Raji (cell line): ENCODE data around the gene SLC9B2.
A peak's percentile ranks its signal among the peaks of the same experiment; 100 is the strongest.

ENCODE experiments used
- POLR2A ChIP-seq: IDR thresholded peaks from 2 replicates; pipeline ENCODE4 v1.6.1; 2011; ENCODE audit warnings: low read depth, low read length, control low read depth; ENCODE audit not compliant: insufficient read depth

Gene SLC9B2

DNA sequence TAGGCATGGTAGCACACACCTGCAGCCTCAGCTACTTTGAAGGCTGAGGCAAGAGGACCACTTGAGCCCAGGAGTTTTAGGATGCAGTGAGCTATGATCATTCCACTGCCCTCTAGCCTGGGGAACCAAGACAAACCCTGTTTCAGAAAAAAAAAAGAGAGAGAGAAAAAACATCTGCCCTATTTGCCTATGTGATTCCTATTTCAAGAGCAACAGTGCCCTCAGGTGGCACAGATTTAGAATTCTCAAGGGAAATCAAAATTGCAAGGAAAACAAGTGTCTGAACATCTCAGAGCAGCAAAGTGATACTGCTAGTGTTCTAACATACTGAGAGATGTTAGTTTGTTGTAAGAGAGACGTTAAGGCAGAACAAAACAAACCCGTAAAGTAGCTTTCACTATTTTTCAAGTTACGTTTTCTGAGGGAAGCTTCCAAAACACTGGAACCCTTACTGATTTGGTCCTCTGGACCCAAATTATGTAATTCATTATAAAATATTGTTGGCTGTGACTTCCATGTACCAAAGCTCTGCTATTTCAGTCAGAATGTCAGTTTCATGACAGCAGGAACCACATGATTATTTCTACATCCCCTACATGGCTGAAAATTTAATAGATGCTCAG, 15.2 kb upstream of the SLC9B2 start:
- TF ChIP-seq POLR2A: no peak

DNA sequence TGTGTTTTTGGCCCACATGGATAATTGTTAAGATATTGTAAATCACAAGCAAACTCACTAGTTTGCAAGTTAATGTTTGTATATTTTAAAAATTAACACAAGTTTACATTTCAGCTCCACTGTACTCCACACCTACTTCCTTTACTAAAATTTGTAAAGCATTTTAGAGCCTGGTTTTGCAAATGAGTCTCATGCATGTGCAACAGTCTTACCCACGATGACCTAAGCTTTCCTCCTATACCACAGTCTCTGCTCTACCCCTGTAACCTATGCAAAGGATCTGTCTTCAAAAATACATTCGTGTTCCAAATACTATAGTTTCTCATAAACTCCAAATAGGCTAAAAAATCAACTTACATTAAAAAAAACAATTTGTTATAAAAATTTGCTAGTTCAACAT, 12.9 kb upstream of the SLC9B2 start:
- TF ChIP-seq POLR2A: no peak

DNA sequence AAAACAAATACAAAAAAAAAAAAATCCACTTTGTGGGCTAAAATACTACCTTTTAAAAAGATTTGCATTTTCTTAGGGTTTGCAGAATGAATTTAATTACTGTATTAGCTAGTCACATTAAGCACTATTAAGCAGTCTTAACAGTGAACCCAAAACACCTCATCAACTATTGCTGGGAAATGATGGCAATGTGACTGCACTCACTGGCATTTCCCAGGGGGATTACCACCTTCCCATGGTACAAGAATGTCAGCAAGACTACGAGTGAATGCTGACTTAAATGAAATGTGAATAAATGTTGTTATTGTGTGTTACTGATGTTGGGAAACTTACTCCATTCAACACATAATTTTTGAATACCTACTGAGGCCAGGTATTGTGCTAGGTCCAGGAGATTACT, 10.0 kb upstream of the SLC9B2 start:
- TF ChIP-seq POLR2A: no peak

DNA sequence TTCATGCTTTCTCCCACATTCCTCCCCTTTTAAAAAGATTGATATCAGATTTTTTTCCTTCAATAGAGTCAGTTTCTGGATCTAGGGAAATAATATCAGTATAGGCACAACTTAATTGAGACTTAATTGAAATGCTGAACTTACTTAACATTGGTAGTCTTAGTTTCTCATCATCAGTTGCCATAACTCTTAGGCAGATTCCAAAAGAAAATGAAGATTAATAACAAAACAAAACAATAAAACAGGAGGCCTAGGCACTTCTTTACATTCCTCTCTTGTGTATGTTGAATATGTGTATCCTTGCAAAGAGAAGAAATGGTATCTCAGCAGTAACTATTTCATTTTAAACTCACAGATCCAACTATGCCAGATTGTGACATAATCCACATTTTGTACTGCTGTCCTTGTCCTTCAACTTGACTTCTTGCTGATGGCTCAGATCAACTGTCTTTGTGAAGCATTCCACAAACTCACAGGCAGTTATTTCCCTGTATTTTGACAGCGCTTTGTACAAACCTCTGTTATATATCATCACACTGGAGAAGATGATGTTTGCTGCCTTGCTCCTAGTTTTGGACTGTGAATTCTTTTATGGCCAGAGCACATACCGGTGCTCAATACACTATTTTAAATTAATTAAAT, 9.1 kb upstream of the SLC9B2 start:
- TF ChIP-seq POLR2A: no peak

DNA sequence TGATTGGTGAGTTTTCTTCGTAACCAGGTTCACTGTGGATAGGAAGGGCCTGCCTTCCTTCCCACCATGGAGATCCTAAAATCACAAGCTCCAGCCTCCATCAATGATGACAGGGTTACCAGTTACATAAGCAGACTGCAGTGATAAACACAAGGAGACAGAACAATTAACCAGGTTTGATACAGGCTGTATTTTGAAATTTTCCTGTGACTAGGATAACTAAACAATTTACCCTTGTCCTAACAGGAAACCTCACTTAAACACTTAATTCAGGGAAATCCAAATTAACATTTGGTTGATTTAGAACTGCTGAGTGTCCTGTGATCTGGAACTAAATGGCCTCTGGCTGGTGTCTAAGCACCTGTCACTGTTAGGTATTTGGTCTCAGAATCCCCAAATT, 3.1 kb upstream of the SLC9B2 start:
- no peak for TF ChIP-seq POLR2A

DNA sequence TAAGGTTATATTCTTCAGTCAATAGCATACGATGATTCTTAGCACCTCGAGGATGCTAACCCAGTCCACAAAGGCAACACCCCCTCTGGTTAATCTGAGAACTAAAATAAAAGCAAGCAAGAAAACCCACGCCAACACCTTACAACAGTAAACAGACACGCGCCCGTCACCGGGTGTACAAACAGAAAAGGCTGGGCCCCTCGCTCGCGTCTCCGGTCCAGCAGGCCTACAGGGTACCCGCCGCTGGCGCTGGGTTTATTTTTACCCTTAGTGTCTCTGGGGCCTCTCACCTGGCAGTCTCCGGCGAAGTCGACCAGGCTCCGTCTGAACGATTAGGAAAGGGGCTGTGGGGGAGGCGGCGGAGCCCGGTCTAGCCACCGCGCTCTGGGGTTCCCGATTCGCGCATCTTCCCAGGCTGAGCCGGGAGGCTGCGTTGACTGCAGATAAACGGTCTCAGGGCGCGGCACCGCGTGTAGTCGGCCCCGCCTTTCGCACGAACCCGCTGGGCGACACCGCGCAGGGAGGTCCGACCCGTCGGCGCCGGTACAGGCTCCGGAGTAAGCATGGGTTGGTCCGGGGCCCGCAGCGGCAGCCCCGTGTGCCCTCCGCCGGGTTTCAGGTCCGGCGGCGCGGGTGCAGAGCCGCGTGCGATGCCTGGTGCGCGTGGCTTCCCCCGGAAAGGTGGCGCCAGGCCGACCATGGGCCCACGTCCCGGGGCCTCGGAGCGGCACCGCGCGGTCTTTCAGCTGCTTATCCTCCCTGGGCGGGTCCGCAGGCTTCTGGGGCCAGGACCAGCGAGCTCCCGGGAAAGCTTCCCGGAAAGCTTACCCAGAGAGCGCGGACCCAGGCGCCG, 441 bp downstream of the SLC9B2 start:
- peak; percentile 66 for TF ChIP-seq POLR2A

DNA sequence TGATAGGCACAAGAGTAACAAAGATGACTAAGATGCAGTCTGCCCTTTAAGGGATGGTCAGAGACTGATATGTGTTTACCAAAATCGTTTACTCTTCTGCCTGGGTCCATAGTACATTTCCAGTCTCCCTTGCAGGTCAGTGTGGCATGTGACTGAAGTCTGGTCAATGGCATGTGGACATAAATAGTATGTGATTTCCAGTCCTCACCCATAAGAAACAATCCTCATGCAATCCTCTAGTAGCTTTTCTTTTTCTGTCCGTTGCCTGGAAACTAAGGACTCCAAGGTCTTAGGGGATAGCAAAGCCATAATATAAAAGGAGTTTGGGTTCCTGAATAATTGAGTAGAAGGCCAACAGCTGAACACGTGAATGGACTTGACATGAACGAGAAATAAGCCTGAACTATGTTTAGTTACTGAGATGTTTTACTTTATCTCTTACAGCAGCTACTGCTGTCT, 1.1 kb downstream of the SLC9B2 start:
- TF ChIP-seq POLR2A: no peak

DNA sequence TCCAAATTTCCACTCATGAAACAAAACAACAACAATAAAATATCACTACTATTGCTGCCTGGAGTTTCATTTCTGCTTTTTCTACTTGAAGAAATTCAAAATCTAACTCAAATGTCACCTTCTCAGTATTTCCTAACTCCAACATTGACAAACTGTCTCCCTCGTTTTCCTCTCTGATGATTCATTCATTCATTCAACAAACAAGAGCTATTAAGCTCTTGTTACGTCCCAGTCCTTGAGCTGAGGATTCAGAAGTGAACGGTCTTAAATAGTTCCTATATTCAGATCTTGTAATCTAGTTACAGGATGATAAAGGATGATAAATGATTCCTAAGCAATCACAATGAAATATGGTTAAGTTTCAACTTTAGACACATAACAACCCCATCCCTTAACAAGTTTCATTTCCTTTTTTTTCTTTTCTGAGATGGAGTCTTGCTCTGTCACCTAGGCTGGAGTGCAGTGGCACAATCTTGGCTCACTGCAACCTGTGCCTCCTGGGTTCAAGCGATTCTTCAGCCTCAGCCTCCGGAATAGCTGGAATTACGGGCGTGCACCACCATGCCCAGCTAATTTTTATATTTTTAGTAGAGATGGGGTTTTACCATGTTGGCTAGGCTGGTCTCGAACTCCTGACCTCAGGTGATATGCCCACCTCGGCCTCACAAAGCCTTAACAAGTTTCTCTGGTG, 1.7 kb downstream of the SLC9B2 start:
- peak; percentile 41; the same call in 1 of the 2 replicates for TF ChIP-seq POLR2A

DNA sequence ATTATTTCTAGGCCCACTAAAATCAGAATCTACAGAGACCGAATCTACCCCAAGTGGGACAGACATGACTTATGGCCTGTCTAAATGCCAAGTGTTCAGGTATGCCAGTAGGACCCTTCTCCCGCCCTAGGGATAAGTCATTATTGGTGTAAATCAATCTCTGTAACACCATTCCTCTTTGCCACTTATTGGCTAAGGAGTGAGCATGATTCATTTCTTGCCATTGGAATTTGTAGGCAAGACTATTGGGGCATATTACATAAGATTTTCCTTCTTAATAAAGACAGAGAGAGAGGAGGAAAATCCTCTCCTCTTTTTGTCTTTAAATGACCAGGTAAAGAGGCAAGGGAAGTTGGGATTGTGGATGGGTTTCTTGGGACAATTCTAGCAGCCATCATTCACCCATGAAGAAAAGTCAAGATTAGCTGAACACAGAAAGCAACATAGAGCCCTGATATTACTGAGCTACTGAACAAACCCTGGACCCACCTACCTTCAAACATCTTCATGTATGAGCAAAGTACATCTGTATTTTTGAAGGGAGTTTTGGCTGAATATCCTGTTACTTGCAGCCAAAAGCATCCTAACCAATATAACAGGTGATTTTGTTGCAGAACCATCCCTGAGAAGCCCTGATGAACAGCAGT, 2.6 kb downstream of the SLC9B2 start:
- no peak for TF ChIP-seq POLR2A

DNA sequence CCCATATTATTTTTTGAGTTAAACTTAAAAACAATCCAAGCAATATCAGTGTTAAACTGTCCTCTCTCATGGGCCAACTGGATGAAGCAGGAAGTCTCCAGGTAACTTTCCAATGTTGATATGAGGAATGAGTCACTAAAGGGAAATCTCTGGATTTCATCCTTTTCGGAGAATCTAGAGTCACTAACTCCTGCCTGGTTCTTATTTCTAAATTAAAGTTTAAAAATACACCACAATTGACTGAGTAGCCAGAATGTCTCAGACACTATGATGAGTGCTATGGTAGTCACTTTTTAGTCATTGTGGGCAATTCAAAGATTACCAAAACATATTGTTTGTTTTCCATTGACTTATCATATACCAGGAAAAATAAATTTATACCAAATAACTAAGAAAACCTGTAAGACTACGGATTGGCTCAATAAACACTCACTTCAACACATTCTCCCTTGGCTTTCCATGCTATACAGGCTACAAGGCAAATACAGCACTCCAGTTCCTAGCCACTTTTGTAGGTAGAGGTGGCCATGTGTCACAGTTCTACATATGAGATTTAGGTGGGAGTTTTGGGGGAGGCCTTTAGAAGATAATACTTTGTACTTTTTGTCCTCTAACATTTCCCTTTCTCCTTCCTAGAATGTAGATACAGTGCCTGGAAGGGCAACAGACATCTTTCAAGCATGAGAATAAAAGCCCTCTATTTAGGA, 8.6 kb downstream of the SLC9B2 start:
- no peak for TF ChIP-seq POLR2A

DNA sequence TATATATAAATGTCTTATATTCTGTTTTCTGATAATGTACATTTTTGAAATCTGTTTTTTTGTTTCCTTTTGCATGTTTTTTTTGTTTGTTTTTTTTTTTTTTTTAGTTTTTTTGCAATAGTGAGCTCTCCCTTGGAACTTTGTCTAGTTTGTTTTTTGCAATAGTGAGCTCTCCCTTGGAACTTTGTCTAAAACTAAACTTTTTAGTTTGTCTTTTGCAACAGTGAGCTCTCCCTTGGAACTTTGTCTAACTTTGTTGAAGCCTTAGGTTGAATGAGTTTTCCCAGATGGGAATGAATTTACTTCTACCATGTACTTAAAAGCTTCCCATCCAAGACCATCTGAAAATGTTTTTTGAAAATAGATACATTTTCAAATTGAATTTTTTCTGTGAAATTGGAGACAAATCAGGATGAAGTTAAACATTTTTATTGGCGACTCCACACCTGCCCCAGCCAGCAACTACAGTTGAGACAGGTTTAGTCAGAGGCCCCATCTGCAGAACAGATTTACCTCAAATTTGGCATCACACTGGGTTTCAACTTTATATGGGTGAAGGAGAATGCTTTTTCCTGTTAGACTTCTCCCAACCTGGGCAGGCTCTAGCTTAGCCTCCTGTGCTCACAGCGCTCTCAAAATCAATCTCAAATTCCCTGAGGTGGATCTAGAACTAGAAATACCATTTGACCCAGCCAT, 16.0 kb downstream of the SLC9B2 start:
- TF ChIP-seq POLR2A: no peak

DNA sequence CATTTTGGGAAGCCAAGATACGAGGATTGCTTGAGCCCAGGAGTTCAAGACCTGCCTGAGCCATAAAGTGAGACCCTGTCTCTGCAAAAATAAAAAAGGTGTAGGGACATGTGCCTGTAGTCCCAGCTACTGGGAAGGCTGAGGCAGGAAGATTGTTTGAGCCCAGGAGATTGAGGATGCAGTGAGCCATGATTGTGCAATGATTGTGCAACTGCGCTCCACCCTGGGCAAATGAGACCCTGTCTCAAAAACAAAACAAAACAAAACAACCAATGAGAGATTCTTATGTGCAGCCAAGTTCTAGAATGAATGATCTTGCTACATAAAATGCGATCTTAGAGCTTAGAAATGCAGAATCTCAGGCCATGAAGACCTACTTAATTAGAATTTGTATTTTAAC, 22.5 kb downstream of the SLC9B2 start:
- no peak for TF ChIP-seq POLR2A

DNA sequence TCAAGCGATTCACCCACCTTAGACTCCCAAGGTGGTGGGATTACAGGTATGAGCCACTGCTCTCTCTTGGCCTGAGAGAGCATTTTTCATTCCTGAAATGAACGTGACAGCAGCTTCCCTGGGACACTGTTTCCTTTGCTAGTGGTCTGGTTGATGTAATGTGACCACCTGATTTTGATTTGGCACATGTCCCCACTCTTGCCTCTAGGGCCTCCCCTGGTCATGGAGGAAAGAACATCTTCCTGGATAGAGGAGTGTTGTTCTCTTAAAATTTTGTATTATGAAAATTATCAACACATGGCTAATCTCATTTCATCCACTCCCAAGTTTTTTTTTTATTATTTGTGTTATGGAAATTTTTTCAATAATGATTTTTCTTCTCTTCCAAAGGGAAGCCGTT, 23.8 kb downstream of the SLC9B2 start:
- no peak for TF ChIP-seq POLR2A

DNA sequence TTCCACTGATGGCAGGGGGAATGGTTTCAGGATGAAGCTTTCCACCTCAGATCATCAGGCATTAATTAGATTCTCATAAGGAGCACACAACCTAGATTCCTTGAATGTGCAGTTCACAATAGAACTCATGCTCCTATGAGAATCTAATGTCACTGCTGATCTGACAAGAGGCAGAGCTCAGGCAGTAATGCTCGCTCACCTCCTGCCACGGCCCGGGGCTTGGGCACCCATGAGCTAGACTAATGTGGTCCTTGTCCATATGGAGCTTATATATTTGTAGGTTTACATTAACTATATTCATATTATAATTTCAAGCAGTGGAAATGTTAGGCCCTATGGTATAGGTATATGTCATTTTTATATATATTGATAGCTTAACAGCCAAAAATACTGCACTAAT, 24.4 kb downstream of the SLC9B2 start:
- no peak for TF ChIP-seq POLR2A
